ENCODE results near the gene SOX6.

DNA sequence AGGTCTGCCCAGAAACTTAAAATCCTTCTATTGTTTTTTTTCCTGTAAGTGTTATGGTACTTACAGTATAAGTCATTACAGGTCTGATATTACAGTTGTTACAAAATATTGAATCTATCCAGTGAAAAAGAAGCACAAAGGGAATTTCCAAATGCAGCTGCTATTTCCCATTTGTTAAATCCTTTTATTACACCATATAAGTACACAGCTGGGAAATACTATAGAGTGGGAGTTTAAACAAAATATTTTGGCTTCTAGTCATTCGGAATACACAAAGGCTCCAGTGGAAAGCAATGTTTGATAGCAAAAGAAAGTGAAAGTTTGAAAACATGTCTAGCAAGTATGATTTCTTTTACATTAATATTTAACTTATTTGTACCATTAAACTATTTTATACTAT is 18.0 kb downstream of the SOX6 start:
- no peak for TF ChIP-seq EZH2 (IDR thresholded peaks at IDR 0.05; ENCODE audit: low read length)
- TF ChIP-seq, protein P1, sequence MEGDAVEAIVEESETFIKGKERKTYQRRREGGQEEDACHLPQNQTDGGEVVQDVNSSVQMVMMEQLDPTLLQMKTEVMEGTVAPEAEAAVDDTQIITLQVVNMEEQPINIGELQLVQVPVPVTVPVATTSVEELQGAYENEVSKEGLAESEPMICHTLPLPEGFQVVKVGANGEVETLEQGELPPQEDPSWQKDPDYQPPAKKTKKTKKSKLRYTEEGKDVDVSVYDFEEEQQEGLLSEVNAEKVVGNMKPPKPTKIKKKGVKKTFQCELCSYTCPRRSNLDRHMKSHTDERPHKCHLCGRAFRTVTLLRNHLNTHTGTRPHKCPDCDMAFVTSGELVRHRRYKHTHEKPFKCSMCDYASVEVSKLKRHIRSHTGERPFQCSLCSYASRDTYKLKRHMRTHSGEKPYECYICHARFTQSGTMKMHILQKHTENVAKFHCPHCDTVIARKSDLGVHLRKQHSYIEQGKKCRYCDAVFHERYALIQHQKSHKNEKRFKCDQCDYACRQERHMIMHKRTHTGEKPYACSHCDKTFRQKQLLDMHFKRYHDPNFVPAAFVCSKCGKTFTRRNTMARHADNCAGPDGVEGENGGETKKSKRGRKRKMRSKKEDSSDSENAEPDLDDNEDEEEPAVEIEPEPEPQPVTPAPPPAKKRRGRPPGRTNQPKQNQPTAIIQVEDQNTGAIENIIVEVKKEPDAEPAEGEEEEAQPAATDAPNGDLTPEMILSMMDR (optimal IDR thresholded peaks at IDR 0.05 in 1 of 3, IDR thresholded peaks at IDR 0.05 in 1 of 3, conservative IDR thresholded peaks at IDR 0.05 in 1 of 3; ENCODE audit: extremely low read depth in 1 of 3, insufficient read depth in 2 of 3, low read length in 3 of 3), result no peak

All from keratinocyte (primary cell).